WTC11 (cell line): ENCODE results near the gene CENPN.

Experiments used
- CTCF ChIP-seq: fragments of 200-600 bp; IDR thresholded peaks from 2 replicates; pipeline ENCODE4 v1.8.0; 2022; ENCODE audit warnings: antibody characterized with exemption
- ELF4 ChIP-seq: sonication (generic); formaldehyde crosslinking; IDR thresholded peaks from 2 replicates; pipeline ENCODE4 v1.8.1; 2022; ENCODE audit warnings: low read depth, mild to moderate bottlenecking, moderate library complexity, missing genetic modification reagents
- ESRRA ChIP-seq: sonication (generic); formaldehyde crosslinking; IDR thresholded peaks from 2 replicates; pipeline ENCODE4 v1.8.1; 2022; ENCODE audit warnings: mild to moderate bottlenecking, missing genetic modification reagents, borderline replicate concordance
- KAT7 ChIP-seq: sonication (generic); formaldehyde crosslinking; IDR thresholded peaks from 2 replicates; pipeline ENCODE4 v1.8.1; 2023; ENCODE audit warnings: missing genetic modification reagents, mild to moderate bottlenecking, borderline replicate concordance
- TEAD1 ChIP-seq: sonication (generic); formaldehyde crosslinking; IDR thresholded peaks from 2 replicates; pipeline ENCODE4 v1.8.0; 2022; ENCODE audit warnings: mild to moderate bottlenecking, missing genetic modification reagents
- ZNF121 ChIP-seq: sonication (generic); formaldehyde crosslinking; IDR thresholded peaks from 2 replicates; pipeline ENCODE4 v1.8.0; 2023; ENCODE audit warnings: missing genetic modification reagents
- TF ChIP-seq, protein P1 (sequence below): sonication (generic); formaldehyde crosslinking; IDR thresholded peaks from 2 replicates; pipeline ENCODE4 v1.8.1; 2022; ENCODE audit warnings: mild to moderate bottlenecking, missing genetic modification reagents, moderate library complexity, borderline replicate concordance
- TF ChIP-seq, protein P2 (sequence below): sonication (generic); formaldehyde crosslinking; IDR thresholded peaks from 2 replicates; pipeline ENCODE4 v1.8.1; 2022; ENCODE audit warnings: low read depth, missing genetic modification reagents, borderline replicate concordance
- TF ChIP-seq, protein P3 (sequence below): fragments of 250-450 bp; sonication (Bioruptor Pico); IDR thresholded peaks from 2 replicates; pipeline ENCODE4 v2.1.2; 2022; ENCODE audit warnings: mild to moderate bottlenecking, moderate library complexity
- TF ChIP-seq, protein P4 (sequence below): sonication (generic); formaldehyde crosslinking; conservative IDR thresholded peaks from 2 replicates; pipeline ENCODE4 v1.8.1; 2023; ENCODE audit warnings: mild to moderate bottlenecking, low read depth, missing genetic modification reagents, moderate library complexity

- TF ChIP-seq, protein P1, sequence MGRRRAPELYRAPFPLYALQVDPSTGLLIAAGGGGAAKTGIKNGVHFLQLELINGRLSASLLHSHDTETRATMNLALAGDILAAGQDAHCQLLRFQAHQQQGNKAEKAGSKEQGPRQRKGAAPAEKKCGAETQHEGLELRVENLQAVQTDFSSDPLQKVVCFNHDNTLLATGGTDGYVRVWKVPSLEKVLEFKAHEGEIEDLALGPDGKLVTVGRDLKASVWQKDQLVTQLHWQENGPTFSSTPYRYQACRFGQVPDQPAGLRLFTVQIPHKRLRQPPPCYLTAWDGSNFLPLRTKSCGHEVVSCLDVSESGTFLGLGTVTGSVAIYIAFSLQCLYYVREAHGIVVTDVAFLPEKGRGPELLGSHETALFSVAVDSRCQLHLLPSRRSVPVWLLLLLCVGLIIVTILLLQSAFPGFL (CRISPR knock-in tag) = no peak
- TF ChIP-seq CTCF (no peak), ESRRA (CRISPR knock-in tag) (no peak), ELF4 (no peak), KAT7 (CRISPR knock-in tag) (no peak), TEAD1 (CRISPR knock-in tag) (no peak), ZNF121 (CRISPR knock-in tag) (no peak)
- TF ChIP-seq, protein P2, sequence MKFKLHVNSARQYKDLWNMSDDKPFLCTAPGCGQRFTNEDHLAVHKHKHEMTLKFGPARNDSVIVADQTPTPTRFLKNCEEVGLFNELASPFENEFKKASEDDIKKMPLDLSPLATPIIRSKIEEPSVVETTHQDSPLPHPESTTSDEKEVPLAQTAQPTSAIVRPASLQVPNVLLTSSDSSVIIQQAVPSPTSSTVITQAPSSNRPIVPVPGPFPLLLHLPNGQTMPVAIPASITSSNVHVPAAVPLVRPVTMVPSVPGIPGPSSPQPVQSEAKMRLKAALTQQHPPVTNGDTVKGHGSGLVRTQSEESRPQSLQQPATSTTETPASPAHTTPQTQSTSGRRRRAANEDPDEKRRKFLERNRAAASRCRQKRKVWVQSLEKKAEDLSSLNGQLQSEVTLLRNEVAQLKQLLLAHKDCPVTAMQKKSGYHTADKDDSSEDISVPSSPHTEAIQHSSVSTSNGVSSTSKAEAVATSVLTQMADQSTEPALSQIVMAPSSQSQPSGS (CRISPR knock-in tag) = no peak
- TF ChIP-seq, protein P3, sequence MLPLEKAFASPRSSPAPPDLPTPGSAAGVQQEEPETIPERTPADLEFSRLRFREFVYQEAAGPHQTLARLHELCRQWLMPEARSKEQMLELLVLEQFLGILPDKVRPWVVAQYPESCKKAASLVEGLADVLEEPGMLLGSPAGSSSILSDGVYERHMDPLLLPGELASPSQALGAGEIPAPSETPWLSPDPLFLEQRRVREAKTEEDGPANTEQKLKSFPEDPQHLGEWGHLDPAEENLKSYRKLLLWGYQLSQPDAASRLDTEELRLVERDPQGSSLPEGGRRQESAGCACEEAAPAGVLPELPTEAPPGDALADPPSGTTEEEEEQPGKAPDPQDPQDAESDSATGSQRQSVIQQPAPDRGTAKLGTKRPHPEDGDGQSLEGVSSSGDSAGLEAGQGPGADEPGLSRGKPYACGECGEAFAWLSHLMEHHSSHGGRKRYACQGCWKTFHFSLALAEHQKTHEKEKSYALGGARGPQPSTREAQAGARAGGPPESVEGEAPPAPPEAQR (CRISPR knock-in tag) = no peak
- TF ChIP-seq, protein P4, sequence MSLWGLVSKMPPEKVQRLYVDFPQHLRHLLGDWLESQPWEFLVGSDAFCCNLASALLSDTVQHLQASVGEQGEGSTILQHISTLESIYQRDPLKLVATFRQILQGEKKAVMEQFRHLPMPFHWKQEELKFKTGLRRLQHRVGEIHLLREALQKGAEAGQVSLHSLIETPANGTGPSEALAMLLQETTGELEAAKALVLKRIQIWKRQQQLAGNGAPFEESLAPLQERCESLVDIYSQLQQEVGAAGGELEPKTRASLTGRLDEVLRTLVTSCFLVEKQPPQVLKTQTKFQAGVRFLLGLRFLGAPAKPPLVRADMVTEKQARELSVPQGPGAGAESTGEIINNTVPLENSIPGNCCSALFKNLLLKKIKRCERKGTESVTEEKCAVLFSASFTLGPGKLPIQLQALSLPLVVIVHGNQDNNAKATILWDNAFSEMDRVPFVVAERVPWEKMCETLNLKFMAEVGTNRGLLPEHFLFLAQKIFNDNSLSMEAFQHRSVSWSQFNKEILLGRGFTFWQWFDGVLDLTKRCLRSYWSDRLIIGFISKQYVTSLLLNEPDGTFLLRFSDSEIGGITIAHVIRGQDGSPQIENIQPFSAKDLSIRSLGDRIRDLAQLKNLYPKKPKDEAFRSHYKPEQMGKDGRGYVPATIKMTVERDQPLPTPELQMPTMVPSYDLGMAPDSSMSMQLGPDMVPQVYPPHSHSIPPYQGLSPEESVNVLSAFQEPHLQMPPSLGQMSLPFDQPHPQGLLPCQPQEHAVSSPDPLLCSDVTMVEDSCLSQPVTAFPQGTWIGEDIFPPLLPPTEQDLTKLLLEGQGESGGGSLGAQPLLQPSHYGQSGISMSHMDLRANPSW (CRISPR knock-in tag) = no peak
Measured at GRCh38 chr16:80966617-80967016, 40.4 kb upstream of the CENPN start.
